Brain pericyte (primary cell): ENCODE data around the gene ZDHHC17.

Experiments used
- DNase-seq: peaks from one replicate; pipeline ENCODE4 v3.0.0-alpha.2; 2012; ENCODE audit warnings: low read depth, low spot score

ZDHHC17 gene

GRCh38 chr12:76813265-76813664, 49.4 kb downstream of the ZDHHC17 start:
- no peak for DNase-seq

DNA sequence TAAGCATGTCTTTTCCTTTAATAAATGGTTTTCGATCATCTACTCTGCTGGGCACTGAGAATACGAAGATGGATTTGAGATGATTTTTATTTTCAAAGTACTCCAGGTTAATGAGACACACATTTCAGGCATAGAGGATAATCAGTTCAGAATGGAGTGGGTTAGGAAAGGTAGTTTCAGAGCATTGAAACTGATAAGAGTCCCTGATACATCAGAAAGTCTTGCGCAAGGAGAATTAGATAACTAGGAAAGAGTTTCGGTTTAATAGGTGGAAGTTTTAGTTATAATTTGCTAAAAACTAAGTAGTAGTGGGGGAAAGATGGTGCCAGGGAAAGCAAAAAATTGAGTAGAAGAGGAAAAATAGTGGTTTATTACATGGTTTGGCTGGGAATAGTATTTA, 50.1 kb downstream of the ZDHHC17 start:
- no peak for DNase-seq

DNA sequence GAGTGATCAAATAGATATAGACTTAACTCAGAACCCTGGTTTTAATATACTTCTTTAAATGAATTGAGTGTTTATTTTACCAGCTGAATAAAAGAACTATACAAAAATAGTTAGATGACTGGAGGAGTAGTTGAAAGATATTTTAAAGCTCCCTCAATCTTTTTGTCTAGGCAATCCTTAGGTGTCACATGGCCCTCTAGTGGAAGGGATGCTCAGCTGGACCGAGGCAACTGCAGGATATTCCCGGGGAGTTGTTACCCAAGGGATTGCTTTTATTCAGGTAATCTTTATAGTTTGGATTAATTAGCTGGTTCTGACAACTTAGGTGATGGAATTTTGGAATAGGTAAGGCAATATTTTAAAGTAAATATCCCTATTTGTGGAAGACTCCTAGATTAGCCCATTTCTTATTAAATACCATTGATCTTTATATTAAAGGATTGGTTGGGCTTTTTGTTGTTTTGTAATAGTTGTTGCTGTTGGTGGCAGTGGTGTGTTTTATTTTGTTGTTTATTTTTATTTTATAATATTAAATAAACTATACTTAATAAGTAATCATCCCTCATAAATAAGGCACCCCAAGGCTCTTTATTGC, 57.1 kb downstream of the ZDHHC17 start:
- DNase-seq = no peak

- DNase-seq = no peak
Observed at GRCh38 chr12:76830436-76830835, 66.5 kb downstream of the ZDHHC17 start.

DNA sequence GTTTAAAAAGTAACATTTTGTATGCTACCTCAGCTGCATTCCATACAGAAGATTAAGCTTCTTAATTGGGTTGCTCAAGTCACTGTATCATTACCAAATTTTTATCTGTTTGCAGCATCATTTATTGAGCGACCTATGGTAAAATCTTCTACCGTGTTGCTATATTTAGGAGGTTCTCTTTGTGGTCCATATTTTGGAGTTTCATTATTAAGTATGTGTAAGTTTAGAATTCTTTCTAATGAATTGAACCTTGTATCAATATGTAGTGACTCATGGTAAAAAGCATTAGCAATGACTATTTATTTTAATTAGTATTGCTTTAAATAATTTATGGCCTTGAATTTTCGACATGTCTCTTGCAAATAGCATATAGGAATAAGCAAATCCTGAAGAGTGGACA, 72.7 kb downstream of the ZDHHC17 start:
- DNase-seq = no peak

DNA sequence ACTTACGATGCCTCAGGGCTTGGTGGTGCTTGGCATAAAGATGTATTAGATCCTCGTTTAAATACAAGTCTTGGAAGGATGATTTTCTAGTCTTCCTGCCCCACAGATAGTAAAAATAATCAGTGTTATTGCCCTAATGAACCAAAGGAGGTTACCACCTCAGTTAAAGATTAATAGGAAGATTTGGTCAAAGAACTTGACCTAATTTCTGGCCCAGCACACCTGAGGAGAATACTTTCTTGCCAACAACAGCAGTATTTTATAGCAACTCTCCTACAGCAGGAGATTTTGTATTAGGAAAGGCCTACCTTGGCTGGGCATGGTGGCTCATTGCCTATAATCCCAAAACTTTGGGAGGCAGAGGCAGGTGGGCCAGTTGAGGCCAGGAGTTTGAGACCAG, 83.3 kb downstream of the ZDHHC17 start:
- DNase-seq = no peak

- no peak for DNase-seq
Observed at GRCh38 chr12:76848132-76848531, 84.2 kb downstream of the ZDHHC17 start.

- no peak for DNase-seq
Observed at GRCh38 chr12:76852106-76852505, 88.2 kb downstream of the ZDHHC17 start.

GRCh38 chr12:76855271-76855670, 91.4 kb downstream of the ZDHHC17 start:
- no peak for DNase-seq

- DNase-seq = no peak
Observed at GRCh38 chr12:76856018-76856644, 92.2 kb downstream of the ZDHHC17 start.

DNA sequence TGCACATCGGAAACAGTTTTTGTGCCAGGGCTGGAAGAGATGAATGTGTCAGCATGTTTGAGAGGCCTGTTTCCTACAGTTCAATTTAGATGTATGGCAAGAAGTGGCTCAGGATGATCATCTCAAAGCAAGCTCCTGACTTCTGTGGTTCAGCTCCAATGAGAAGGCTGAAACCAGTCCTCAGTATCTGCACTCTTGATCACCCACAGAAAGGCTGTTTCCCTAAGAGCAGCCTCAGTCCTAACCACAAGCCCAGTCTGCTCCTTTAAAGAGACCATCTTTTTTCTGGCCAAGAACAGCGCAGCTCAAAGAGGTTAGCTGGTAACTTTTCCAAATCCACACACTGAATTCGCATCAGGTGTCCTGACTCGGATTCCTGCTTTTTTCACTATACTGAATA, 95.7 kb downstream of the ZDHHC17 start:
- no peak for DNase-seq

DNA sequence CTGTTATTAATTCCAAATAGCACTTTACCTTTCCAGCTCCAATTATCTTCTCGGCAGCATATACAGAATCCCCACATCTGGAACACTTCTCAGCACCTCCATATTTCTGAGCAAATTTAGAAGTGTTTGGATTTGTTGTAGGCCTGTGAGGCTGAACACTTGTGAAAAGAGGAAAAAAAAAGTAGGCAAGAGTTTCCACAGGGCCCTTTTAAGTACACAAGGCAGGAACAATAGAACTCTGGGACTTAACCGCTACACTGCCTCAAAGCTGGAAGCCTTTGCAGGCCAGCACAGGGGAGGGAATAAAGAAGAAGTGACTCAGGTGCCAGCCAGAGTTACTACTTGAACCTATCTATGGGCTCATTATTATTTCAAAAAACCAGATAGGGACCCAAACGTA, 96.3 kb downstream of the ZDHHC17 start:
- DNase-seq = no peak

GRCh38 chr12:76863005-76863670, 99.2 kb downstream of the ZDHHC17 start:
- DNase-seq = no peak

- DNase-seq = no peak
Observed at GRCh38 chr12:76863837-76864236, 99.9 kb downstream of the ZDHHC17 start.

DNA sequence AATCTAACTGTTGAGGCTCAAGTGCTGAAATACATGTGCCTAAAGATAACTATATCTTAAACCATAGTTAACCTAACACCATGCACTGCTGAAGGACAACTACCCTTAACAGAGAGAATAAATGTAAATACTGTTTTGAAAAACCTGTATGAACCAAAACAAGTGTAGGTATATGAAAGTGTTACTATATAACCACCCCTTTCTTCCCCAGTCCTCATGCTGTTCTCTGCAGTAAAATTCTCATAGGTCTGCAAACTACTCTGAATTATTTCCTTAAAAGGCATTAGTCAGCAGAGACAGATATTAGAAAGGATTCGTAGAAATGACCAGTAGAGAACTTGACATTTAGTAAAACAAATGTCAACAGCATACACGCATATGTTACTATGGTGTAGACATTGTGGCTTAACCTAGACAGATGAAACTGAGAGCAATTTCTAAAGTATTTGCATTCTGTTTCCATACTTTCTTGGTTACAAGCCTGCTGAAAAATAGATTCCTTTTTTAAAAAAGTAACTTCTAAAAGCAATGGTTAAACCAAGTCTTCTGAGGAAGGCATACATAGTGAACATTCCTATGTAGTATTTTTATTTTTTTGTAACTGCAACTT, 101.0 kb downstream of the ZDHHC17 start:
- DNase-seq = no peak

DNA sequence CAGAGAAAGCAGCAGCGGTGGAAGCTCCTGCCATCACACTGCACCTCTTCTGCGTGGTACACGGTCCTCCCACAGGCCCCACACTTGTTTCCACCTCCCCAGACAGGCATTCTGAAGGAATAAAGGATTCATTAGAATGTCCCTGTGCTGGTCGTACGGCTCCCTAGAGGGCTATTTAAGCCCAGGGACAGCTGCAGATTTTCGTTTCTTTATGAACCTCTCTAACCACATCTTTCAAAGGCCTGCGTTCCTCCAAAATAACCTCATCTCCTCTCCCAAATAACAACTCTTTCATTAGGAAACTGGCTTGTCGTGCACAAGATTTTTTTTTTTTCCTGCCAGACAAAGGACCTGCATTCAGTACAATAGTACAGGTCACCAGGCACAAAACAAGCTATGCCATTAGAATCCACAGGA, 102.2 kb downstream of the ZDHHC17 start:
- DNase-seq = no peak

DNA sequence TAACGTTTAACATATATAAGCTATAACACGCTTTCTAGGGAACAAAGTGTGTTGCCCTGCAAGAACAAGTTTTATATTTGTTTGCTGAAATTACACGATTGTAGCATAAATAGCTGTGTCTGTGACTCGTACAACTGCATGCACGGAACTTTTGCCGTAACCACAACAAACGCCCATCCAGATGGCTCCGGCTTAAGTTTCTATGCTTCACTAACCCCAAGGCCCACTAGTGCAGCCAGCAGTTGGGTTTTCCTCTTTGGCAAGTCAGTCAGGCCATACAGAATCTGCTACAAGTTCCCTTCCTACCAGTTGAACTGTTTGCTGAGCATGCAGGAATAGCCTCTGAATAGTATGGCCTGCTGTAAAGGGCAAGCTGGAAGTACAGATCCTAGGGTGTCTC, 102.8 kb downstream of the ZDHHC17 start:
- DNase-seq = no peak

- DNase-seq = no peak
Observed at GRCh38 chr12:76871082-76871481, 107.2 kb downstream of the ZDHHC17 start.

- no peak for DNase-seq
Observed at GRCh38 chr12:76871742-76872141, 107.8 kb downstream of the ZDHHC17 start.

- DNase-seq = no peak
Observed at GRCh38 chr12:76872415-76872814, 108.5 kb downstream of the ZDHHC17 start.

DNA sequence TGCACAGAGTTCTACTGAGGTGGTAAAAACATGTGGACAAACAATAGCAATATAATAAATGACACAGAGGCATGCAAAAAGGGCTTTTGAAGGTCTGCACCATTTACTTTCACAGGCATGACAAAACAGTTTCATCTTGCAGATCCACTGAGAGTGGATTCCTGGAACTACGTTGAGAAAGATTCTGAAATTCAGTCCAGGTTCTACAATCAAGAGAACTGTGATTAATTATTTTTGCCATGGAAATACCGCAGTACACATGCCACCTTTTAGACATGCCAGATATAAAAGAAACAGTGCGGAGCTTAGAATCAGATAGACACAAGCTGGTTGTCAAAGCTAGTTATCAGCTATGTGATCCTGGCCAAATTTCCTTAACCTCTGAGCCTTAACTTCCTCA, 110.1 kb downstream of the ZDHHC17 start:
- DNase-seq = no peak

DNA sequence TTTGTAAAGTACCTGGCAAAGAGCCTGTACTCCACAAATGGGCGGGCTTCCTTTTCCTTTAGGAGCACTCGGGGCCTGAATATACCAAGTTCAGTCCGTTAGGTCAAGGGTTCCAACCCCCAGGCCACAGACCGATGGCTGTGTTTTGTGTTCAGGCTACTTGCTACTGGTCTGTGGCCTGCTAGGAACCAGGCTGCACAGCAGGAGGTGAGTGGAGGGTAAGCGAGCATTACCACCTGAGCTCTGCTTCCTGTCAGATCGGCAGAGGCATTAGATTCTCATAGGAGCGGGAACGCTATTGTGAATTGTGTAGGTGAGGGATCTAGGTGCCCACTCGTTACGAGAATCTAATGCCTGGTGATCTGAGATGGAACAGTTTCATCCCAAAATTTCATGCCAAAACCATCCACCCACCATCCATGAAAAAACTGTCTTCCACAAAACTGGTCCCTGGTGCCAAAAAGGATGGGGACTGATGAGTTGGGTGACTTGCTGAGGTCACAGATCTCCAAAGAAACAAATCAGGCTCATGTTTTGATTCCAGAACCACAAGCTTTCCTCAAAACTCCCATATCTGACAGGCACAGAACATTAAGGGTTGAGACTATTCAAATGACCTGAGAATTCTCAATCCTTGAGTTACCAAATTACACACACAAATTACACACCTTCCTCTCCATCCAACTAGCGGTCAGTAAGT, 110.7 kb downstream of the ZDHHC17 start:
- no peak for DNase-seq
